ENCODE results near the gene FAF2.

FAF2 gene

GRCh38 chr5:176529741-176530141 lies 81.6 kb downstream of the FAF2 start:
- in situ Hi-C loops (cut with MboI; ENCODE audit: low sequenced_read_pairs), result no loop called here

- in situ Hi-C loops (cut with MboI; ENCODE audit: low sequenced_read_pairs), result no loop called here
Measured at GRCh38 chr5:176530393-176530982, 82.3 kb downstream of the FAF2 start.

GRCh38 chr5:176530983-176531901 lies 83.1 kb downstream of the FAF2 start:
- in situ Hi-C loops (cut with MboI; ENCODE audit: low sequenced_read_pairs), result no loop called here

GRCh38 chr5:176531902-176532493 lies 83.8 kb downstream of the FAF2 start:
- in situ Hi-C loops (cut with MboI; ENCODE audit: low sequenced_read_pairs), result no loop called here

GRCh38 chr5:176532795-176533194 lies 84.6 kb downstream of the FAF2 start:
- in situ Hi-C loops (cut with MboI; ENCODE audit: low sequenced_read_pairs), result no loop called here

- in situ Hi-C loops (cut with MboI; ENCODE audit: low sequenced_read_pairs), result no loop called here
Measured at GRCh38 chr5:176533390-176533789, 85.2 kb downstream of the FAF2 start.

GRCh38 chr5:176533894-176534611 lies 85.9 kb downstream of the FAF2 start:
- in situ Hi-C loops (cut with MboI; ENCODE audit: low sequenced_read_pairs), result no loop called here

- in situ Hi-C loops (cut with MboI; ENCODE audit: low sequenced_read_pairs), result no loop called here
Measured at GRCh38 chr5:176534640-176535039, 86.5 kb downstream of the FAF2 start.

GRCh38 chr5:176535101-176535663 lies 87.0 kb downstream of the FAF2 start:
- in situ Hi-C loops (cut with MboI; ENCODE audit: low sequenced_read_pairs), result no loop called here

GRCh38 chr5:176535664-176536131 lies 87.5 kb downstream of the FAF2 start:
- in situ Hi-C loops (cut with MboI; ENCODE audit: low sequenced_read_pairs), result no loop called here

- in situ Hi-C loops (cut with MboI; ENCODE audit: low sequenced_read_pairs), result no loop called here
Measured at GRCh38 chr5:176536132-176536901, 88.1 kb downstream of the FAF2 start.

GRCh38 chr5:176536902-176537553 lies 88.8 kb downstream of the FAF2 start, which contains the start of gene RNF44:
Gene RNF44, minus strand, starts transcription at chr5:176537402. Its CDS starts 4,930 bp downstream, at chr5:176532472.
- in situ Hi-C loops (cut with MboI; ENCODE audit: low sequenced_read_pairs), result no loop called here

GRCh38 chr5:176537554-176538229 lies 89.5 kb downstream of the FAF2 start:
- in situ Hi-C loops (cut with MboI; ENCODE audit: low sequenced_read_pairs), result no loop called here

GRCh38 chr5:176538230-176538988 lies 90.2 kb downstream of the FAF2 start:
- in situ Hi-C loops (cut with MboI; ENCODE audit: low sequenced_read_pairs), result no loop called here

GRCh38 chr5:176538989-176539384 lies 90.8 kb downstream of the FAF2 start:
- in situ Hi-C loops (cut with MboI; ENCODE audit: low sequenced_read_pairs), result no loop called here

GRCh38 chr5:176540476-176540899 lies 92.3 kb downstream of the FAF2 start:
- in situ Hi-C loops (cut with MboI; ENCODE audit: low sequenced_read_pairs), result no loop called here

- in situ Hi-C loops (cut with MboI; ENCODE audit: low sequenced_read_pairs), result no loop called here
Measured at GRCh38 chr5:176540956-176541337, 92.8 kb downstream of the FAF2 start.

All from HL-60/S4 (cell line).